Erythroblast (primary cell): ENCODE data around the gene MOB2.

ENCODE experiments used
- DNase-seq, 2 experiments: peaks; one replicate each; lab custom pipeline; 2025; lab: John Stamatoyannopoulos, UW
- GATA1 ChIP-seq: IDR thresholded peaks from 2 replicates; pipeline ENCODE4 v1.6.1; 2011; ENCODE audit warnings: low read depth, mild to moderate bottlenecking, control low read depth, low read length, moderate library complexity
- POLR2A ChIP-seq: IDR thresholded peaks from 2 replicates; pipeline ENCODE4 v1.6.1; 2011; ENCODE audit warnings: mild to moderate bottlenecking, low read length

Gene MOB2

GRCh38 chr11:1460986-1461825 lies 25.4 kb downstream of the MOB2 start:
- TF ChIP-seq GATA1 (no peak), POLR2A (no peak)
- no peak for DNase-seq

- TF ChIP-seq POLR2A (no peak), GATA1 (no peak)
- no peak for DNase-seq
These were observed 26.1 kb downstream of the MOB2 start for GRCh38 chr11:1460396-1460985.

- DNase-seq, result no peak
- no peak for TF ChIP-seq POLR2A
- TF ChIP-seq GATA1, result no peak
These were observed 26.7 kb downstream of the MOB2 start for GRCh38 chr11:1459764-1460395.

- no peak for DNase-seq
- TF ChIP-seq GATA1, result no peak
- TF ChIP-seq POLR2A, result no peak
These were observed 27.4 kb downstream of the MOB2 start for GRCh38 chr11:1459219-1459575.

GRCh38 chr11:1458340-1459218 lies 28.0 kb downstream of the MOB2 start:
- TF ChIP-seq GATA1, result no peak
- TF ChIP-seq POLR2A, result no peak
- peak; percentile 25 to 56 for DNase-seq

GRCh38 chr11:1457856-1458255 lies 28.7 kb downstream of the MOB2 start:
- TF ChIP-seq POLR2A, result no peak
- no peak for TF ChIP-seq GATA1
- DNase-seq, result no peak

GRCh38 chr11:1457326-1457680 lies 29.3 kb downstream of the MOB2 start:
- TF ChIP-seq GATA1 (no peak), POLR2A (no peak)
- no peak for DNase-seq

- no peak for DNase-seq
These were observed 29.8 kb downstream of the MOB2 start for GRCh38 chr11:1456596-1457325.

GRCh38 chr11:1456176-1456575 lies 30.4 kb downstream of the MOB2 start:
- TF ChIP-seq GATA1 (no peak), POLR2A (no peak)
- DNase-seq, result no peak

More at GRCh38 chr11:1456596-1457325, 29.8 kb downstream of the MOB2 start:
- TF ChIP-seq GATA1 (no peak), POLR2A (no peak)

GRCh38 chr11:1455763-1456060 lies 30.9 kb downstream of the MOB2 start:
- no peak for DNase-seq
- TF ChIP-seq POLR2A (no peak), GATA1 (no peak)

GRCh38 chr11:1455032-1455762 lies 31.4 kb downstream of the MOB2 start:
- DNase-seq, result no peak
- no peak for TF ChIP-seq GATA1
- no peak for TF ChIP-seq POLR2A

GRCh38 chr11:1454576-1454975 lies 32.0 kb downstream of the MOB2 start:
- TF ChIP-seq GATA1 (no peak), POLR2A (no peak)

More at GRCh38 chr11:1454576-1454975, 32.0 kb downstream of the MOB2 start:
- DNase-seq, result no peak
